HL-60 (cell line): Measurements from ENCODE around the gene ATP10D.

Source experiments
- DNase-seq, 2 experiments: peaks; one replicate each; pipeline ENCODE4 v3.0.0-alpha.2; 2010 to 2020; ENCODE audit warnings: low read depth in 1 of 2, low spot score in 1 of 2
- H3K27ac ChIP-seq: fragments of 250-450 bp; sonication (Bioruptor Pico); replicated peaks from 2 replicates; pipeline ENCODE4 v1.5.1; 2020; ENCODE audit warnings: mild to moderate bottlenecking, moderate library complexity
- H3K27me3 ChIP-seq: fragments of 250-450 bp; sonication (Bioruptor Pico); 2 replicates; pipeline ENCODE4 v1.5.1; 2021; ENCODE audit warnings: mild to moderate bottlenecking, moderate library complexity; ENCODE audit not compliant: insufficient read depth, poor library complexity, severe bottlenecking
- H3K4me3 ChIP-seq: replicated peaks from 2 replicates; pipeline ENCODE4 v1.5.1; 2011; ENCODE audit warnings: mild to moderate bottlenecking, control low read depth, low read length; ENCODE audit not compliant: insufficient read depth
- GABPA ChIP-seq: IDR thresholded peaks from 2 replicates; pipeline ENCODE4 v1.6.1; 2012; ENCODE audit warnings: low read depth
- POLR2AphosphoS5 ChIP-seq: IDR thresholded peaks from 2 replicates; pipeline ENCODE4 v1.6.1; 2012; ENCODE audit warnings: low read depth
- REST ChIP-seq: IDR thresholded peaks from 2 replicates; pipeline ENCODE4 v1.6.1; 2012; ENCODE audit warnings: low read depth; ENCODE audit not compliant: insufficient replicate concordance
- SPI1 ChIP-seq: IDR thresholded peaks from 2 replicates; pipeline ENCODE4 v1.6.1; 2012; ENCODE audit warnings: low read depth, mild to moderate bottlenecking, borderline replicate concordance
- TF ChIP-seq, protein P1 (sequence below): IDR thresholded peaks from one replicate; pipeline ENCODE4 v1.5.1; 2011; ENCODE audit warnings: low read length, control low read depth, inconsistent platforms; ENCODE audit not compliant: insufficient read depth

Gene ATP10D

GRCh38 chr4:47471591-47471990 is 13.5 kb upstream of the ATP10D start:
- no peak for TF ChIP-seq REST
- no peak for TF ChIP-seq GABPA
- TF ChIP-seq, protein P1, sequence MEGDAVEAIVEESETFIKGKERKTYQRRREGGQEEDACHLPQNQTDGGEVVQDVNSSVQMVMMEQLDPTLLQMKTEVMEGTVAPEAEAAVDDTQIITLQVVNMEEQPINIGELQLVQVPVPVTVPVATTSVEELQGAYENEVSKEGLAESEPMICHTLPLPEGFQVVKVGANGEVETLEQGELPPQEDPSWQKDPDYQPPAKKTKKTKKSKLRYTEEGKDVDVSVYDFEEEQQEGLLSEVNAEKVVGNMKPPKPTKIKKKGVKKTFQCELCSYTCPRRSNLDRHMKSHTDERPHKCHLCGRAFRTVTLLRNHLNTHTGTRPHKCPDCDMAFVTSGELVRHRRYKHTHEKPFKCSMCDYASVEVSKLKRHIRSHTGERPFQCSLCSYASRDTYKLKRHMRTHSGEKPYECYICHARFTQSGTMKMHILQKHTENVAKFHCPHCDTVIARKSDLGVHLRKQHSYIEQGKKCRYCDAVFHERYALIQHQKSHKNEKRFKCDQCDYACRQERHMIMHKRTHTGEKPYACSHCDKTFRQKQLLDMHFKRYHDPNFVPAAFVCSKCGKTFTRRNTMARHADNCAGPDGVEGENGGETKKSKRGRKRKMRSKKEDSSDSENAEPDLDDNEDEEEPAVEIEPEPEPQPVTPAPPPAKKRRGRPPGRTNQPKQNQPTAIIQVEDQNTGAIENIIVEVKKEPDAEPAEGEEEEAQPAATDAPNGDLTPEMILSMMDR: no peak
- TF ChIP-seq SPI1: no peak
- no peak for TF ChIP-seq POLR2AphosphoS5
- no peak for DNase-seq
- Histone ChIP-seq H3K27me3 (no peaks in the 10 kb centered on the region), H3K4me3 (no peak overlapping the region), H3K27ac (no peak overlapping the region)

DNA sequence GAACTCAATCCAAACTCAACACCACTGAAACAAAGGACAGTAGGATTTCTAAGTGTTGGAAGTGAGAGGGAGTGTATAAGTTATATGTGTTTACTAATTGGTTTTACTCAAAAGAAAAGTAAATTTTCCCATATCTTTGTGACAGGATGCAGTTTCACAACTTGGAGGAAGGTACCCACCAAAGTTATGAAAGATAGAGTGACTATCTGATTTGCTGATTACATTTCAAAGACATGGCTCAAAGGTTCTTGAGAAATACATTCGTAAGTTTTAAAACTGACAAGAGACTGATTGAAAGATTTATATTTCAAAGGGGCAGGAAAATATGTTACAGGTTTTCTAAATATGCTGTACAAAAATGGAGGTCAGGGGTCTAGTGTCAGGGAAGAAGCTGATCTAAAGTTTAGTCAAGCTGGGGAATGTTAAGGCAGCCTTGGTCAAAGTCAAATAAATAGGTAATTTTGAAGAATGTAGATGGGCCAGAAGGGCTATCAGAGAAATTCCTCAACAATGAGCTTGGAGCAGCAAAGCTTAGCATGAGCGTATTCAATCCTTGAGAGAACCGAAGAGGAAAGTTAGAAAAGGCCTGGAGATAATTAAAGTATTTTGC is 11.8 kb upstream of the ATP10D start:
- Histone ChIP-seq H3K27me3 (no peaks in the 10 kb centered on the region), H3K4me3 (no peak overlapping the region), H3K27ac (no peak overlapping the region)
- TF ChIP-seq, protein P1: no peak
- TF ChIP-seq REST (no peak), SPI1 (no peak), POLR2AphosphoS5 (no peak), GABPA (no peak)
- DNase-seq: no peak

- no peak overlapping the region for H3K27ac ChIP-seq
- H3K27me3 ChIP-seq: no peaks in the 10 kb centered on the region
- TF ChIP-seq, protein P1: no peak
- TF ChIP-seq REST: no peak
- no peak for TF ChIP-seq SPI1
- TF ChIP-seq GABPA: no peak
- no peak for TF ChIP-seq POLR2AphosphoS5
- H3K4me3 ChIP-seq: no peak overlapping the region
- no peak for DNase-seq
These were observed 10.3 kb upstream of the ATP10D start for GRCh38 chr4:47474799-47475198.
